ENCODE data around the gene CTSD.

DNA sequence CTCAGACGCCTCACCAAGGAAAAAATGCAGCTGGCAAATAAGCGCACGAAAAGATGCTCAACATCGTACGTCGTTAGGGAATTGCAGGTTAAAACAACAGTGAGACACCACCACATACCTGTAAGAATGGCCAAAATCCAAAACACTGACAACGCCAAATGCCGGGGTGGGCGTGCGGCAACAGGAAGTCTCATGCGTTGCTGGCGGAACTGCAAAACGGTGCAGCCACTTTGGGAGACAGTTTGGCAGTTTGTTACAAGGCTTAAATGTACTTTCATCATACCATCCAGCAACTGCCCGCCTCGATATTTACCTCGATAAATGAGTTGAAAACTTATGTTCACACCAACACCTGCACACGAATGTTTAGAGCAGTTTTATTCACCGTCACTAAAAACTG is 7.5 kb upstream of the CTSD start:
- TF ChIP-seq, protein P1, sequence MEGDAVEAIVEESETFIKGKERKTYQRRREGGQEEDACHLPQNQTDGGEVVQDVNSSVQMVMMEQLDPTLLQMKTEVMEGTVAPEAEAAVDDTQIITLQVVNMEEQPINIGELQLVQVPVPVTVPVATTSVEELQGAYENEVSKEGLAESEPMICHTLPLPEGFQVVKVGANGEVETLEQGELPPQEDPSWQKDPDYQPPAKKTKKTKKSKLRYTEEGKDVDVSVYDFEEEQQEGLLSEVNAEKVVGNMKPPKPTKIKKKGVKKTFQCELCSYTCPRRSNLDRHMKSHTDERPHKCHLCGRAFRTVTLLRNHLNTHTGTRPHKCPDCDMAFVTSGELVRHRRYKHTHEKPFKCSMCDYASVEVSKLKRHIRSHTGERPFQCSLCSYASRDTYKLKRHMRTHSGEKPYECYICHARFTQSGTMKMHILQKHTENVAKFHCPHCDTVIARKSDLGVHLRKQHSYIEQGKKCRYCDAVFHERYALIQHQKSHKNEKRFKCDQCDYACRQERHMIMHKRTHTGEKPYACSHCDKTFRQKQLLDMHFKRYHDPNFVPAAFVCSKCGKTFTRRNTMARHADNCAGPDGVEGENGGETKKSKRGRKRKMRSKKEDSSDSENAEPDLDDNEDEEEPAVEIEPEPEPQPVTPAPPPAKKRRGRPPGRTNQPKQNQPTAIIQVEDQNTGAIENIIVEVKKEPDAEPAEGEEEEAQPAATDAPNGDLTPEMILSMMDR (IDR thresholded peaks at IDR 0.05) = no peak
- TF ChIP-seq POLR2A (IDR thresholded peaks at IDR 0.05) (no peak), EP300 (IDR thresholded peaks at IDR 0.05) (no peak)

Data from tibial nerve (tissue), 4 donors.